22Rv1 (cell line): ENCODE results near the gene ATOH8.
A peak's percentile ranks its signal among the peaks of the same experiment; 100 is the strongest.

Experiments
- H3K27ac ChIP-seq: fragments of 450-650 bp; 2 replicates; pipeline ENCODE4 v1.5.1; 2017
- ZFX ChIP-seq: fragments of 450-650 bp; IDR thresholded peaks from 2 replicates; pipeline ENCODE4 v1.6.1; 2017; ENCODE audit warnings: antibody characterized with exemption, borderline replicate concordance
- TF ChIP-seq, protein P1 (sequence below): fragments of 450-650 bp; IDR thresholded peaks from 2 replicates; pipeline ENCODE4 v1.5.1; 2017; ENCODE audit warnings: mild to moderate bottlenecking

ATOH8 gene

DNA sequence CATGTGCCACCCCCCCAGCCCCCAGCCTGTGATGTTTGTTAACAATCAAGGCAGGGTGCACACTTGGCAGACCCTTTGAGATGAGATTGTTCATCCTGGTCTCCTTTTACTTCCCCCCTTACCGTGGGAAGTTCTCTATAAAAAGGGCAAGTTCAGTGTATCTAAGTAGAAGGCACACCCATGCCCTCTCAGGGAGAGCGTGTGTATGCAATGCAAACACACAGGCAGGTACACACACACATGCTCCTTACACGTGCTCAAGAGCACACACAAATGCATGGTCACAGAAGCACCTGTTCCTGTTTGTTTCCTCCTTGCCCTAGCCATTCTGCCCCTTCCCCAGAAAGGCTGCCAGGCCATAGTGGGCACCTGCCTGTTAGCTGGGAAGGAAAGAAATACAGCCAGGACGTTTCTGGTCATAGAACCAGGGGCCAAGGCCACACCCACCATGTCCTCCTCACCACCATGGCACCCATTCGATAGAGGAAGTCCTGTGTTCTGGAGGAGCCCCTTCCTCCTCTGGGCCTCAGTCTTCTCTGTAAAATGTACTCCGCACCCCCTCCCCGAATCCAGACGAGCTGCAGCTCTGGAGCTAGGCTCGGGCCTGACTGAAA is 3.1 kb downstream of the ATOH8 start:
- peak overlapping the region; percentile 33 for H3K27ac ChIP-seq

DNA sequence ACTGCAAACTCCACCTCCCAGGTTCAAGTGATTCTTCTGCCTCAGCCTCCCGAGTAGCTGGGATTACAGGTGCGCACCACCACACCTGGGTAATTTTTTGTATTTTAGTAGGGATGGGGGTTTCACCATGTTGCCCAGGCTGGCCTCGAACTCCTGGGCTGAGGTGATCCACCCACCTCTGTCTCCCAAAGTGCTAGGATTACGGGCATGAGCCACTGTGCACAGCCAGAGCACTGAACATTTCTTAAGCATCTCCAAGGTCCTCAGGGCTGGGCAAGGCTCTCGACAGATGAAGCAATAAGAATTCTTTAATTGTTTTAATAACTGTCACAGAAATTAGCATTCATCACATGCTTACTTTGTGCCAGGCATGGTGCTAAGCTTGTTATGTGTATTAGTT is 4.1 kb downstream of the ATOH8 start:
- TF ChIP-seq, protein P1, sequence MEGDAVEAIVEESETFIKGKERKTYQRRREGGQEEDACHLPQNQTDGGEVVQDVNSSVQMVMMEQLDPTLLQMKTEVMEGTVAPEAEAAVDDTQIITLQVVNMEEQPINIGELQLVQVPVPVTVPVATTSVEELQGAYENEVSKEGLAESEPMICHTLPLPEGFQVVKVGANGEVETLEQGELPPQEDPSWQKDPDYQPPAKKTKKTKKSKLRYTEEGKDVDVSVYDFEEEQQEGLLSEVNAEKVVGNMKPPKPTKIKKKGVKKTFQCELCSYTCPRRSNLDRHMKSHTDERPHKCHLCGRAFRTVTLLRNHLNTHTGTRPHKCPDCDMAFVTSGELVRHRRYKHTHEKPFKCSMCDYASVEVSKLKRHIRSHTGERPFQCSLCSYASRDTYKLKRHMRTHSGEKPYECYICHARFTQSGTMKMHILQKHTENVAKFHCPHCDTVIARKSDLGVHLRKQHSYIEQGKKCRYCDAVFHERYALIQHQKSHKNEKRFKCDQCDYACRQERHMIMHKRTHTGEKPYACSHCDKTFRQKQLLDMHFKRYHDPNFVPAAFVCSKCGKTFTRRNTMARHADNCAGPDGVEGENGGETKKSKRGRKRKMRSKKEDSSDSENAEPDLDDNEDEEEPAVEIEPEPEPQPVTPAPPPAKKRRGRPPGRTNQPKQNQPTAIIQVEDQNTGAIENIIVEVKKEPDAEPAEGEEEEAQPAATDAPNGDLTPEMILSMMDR, result no peak
- TF ChIP-seq ZFX, result no peak
- no peak overlapping the region for H3K27ac ChIP-seq

More for the DNA sequence above, 3.1 kb downstream of the ATOH8 start:
- TF ChIP-seq, protein P1, result no peak
- TF ChIP-seq ZFX, result no peak

DNA sequence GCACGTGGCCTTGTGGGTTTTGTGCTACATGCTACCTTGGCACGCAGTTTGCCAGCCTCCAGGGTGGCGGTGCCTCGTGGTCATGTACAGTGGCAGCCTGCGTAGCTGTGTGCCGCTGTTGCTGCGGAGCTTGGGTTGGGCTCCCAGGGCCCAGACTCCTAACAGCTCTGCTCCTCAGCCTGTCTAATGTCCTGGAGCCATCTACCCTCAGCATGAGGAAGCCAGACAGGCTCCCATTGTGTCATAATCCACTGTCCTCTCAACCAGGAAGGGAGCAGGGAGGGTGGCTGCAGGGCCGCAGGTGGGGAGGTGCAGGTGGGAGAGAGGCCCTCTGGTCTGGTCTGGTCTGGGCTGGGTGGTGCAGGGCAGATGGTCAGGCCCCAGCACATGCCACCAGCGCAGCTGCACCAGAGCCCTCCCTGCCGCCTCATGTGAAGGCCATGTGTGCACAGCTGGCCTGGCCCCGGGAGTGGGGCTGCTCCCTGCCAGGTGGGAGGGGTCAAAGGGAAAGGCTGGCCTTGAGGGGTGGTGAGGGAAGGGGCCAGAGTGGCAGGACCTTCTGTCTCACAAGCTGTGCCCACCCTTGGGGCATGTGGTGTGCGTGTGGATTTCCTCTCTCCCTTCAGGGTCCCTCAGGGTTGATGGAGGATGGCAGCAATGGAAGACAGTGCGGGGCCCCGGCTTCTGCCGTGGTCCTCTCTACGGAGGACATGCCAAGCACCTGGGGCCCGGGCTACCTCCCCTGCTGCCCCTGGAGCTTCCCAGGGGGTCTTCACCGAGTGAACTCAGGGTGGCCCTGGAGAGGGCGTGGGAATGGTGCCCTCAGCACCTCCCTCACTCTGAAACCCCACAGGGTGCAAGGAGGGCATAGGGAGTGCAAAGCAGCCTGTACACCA is 4.8 kb downstream of the ATOH8 start:
- no peak for TF ChIP-seq ZFX
- TF ChIP-seq, protein P1, result no peak
- no peak overlapping the region for H3K27ac ChIP-seq

DNA sequence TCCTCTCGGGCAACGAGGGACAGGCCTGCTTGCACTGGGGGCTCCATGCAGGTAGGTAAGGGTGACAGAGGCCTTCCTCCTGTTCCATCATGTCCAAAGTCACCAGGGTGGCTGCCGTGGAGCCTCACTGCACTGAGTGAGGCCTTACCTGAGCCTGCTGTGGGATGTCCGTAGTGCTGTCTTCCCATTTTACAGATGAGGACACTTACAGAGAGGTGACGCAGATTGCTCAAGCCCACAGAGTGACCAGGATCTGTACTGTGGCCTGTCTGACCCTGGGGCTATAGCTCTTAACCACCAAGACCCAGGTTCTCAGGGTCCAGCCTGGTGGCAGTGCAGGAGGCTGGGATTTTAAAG is 5.4 kb downstream of the ATOH8 start:
- TF ChIP-seq, protein P1, result no peak
- TF ChIP-seq ZFX, result no peak
- H3K27ac ChIP-seq, result no peak overlapping the region

DNA sequence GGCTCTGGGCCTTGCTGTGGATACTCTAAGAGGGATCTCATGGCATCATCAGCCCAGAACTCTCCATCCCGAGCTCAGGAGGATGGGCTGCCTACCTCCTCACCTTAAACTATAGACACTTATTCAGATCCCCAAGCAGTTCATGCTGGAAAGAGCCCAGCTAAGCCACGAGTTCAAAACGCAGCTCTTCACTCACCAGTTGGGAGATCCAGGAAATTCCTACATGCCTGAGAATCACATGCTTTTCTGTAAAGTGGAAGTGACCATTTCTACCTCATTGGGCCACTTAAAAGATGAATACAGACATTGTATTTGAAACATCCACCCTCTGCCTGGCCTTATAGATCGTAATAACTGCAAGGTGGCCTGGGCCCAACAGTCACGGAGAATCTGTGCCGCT is 6.6 kb downstream of the ATOH8 start:
- no peak for TF ChIP-seq ZFX
- TF ChIP-seq, protein P1, result no peak
- no peak overlapping the region for H3K27ac ChIP-seq

DNA sequence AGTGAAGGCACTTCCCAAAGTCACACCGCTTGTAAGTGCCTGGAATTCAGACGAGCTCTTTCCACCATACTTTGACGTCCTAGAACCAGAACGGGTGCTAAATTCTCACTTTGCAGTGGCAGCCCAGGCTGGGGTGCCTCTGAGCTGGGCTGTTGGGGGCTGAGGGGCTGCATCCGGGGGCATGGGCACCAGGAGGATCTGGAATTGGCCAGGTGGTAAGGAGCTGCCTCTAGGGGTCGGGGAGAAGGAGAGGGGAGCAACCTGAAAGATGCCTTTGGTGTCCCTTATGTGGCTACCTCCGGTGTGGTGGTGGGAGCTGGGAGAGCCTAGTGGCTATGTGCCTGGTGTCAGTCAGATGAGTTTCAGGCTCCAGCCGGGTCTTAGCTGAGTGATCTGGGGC is 7.1 kb downstream of the ATOH8 start:
- no peak overlapping the region for H3K27ac ChIP-seq
- no peak for TF ChIP-seq ZFX
- TF ChIP-seq, protein P1, result no peak

DNA sequence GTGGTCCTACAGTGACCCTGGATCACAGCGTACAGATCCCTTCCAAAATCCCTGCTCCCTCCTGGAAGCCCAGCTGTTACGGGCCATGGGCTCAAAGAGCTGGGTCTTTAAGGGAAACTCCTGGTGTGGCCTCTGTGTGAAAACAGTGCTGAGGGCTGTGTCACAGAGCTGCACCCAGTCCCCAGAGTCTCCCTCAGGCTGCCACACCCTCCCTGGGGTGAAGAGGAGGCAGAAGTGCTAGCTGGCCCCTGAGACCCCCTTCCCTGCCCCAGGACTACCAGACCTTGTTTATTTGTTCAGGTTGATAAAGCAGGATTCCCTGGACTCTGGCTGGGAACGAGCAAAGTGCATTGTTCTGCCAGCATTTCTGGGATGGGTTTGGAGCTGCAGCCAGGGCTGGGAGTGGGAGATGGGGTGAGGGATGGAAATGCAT is 7.7 kb downstream of the ATOH8 start:
- TF ChIP-seq, protein P1, result no peak
- TF ChIP-seq ZFX, result no peak
- no peak overlapping the region for H3K27ac ChIP-seq
